ENCODE results near the gene CCDC88A. TPM values are rescaled to one million over a fixed set of nuclear protein-coding genes. Genes with fewer than 3 reads are reported as not detected.

CCDC88A gene
- total RNA-seq, 1 experiment from 2014 or later: 11.8 TPM

DNA sequence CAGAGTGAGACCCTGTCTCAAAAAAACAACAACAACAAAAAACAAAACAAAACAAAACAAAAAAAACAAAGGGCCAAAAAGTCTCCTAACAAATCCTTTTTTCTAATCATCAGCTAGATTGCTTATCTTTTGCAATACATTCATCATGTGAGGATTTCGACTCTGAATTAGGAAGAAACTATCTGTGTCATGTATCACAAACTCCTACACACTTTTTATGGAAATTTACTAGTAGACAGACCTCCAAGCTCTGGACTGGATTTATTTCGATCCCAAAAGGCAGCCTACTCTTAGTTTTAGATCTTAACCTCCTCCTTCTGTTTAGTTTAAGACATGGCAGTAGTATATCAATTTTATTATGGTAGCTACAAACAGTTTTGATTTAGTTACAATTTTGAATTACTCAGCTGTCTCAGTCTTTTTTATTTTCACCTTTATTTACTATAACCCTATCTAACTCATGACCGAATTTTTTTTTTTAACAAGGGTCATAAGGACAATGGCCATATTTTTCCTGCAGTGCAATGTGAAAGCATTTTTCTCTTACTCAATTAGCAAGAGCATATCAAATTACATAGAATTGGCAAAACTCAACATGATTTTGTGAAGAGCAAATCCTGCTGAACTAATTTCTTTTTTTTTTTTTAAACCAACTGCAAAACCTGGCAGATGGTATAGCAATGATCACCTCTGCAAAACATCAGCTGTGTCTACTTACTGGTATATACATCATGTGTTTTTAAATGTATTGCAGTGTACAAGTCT, 10.7 kb upstream of the CCDC88A start:
- no peak for DNase-seq
- Histone ChIP-seq H3K4me3 (no peak overlapping the region), H3K27me3 (no peaks in the 10 kb centered on the region), H3K36me3 (no peaks in the 10 kb centered on the region), H3K9me3 (no peaks in the 10 kb centered on the region)

DNA sequence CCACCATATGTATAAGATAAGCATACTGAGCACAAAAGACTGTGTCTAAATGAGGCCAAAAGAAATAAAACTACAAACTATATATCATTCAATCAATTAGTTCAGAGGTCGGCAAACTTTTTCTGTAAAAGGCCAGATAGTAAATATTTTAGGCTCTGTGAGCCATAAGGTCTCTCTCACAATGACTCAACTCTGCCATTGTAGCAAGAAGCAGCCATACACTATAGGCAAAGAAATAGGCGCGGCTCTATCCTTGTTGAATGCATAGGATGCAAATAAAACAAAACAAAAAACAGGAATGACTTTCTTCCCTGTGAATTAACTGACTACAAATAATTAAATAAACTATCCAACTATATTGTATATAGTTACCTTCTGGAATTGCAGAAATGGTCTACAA, 8.6 kb upstream of the CCDC88A start:
- H3K9me3 ChIP-seq: no peaks in the 10 kb centered on the region
- no peak for DNase-seq
- no peaks in the 10 kb centered on the region for H3K27me3 ChIP-seq

DNA sequence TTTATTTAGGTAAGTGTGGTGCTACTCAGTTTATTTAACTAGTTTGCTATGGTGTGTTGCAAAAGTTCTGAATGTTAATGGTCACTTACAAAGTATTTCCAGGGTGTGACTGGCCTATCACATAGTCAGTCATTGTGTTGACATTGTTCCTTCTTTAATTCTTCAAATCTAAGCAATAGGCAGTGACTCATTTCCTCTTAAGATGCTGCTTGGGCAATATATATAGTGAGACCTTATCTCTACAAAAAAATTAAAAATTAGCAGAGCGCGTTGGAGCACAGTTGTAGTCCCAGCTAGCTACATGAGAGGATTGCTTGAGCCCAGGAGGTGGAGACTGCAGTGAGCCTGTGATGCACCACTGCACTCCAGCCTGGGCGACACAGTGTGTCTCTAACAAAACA, 5.8 kb upstream of the CCDC88A start:
- Histone ChIP-seq H3K9me3 (no peaks in the 10 kb centered on the region), H3K36me3 (no peaks in the 10 kb centered on the region), H3K27me3 (no peaks in the 10 kb centered on the region), H3K4me3 (no peak overlapping the region)
- peak; percentile 14 for DNase-seq

More for the DNA sequence above, 8.6 kb upstream of the CCDC88A start:
- H3K36me3 ChIP-seq: no peaks in the 10 kb centered on the region
- H3K4me3 ChIP-seq: no peak overlapping the region

DNA sequence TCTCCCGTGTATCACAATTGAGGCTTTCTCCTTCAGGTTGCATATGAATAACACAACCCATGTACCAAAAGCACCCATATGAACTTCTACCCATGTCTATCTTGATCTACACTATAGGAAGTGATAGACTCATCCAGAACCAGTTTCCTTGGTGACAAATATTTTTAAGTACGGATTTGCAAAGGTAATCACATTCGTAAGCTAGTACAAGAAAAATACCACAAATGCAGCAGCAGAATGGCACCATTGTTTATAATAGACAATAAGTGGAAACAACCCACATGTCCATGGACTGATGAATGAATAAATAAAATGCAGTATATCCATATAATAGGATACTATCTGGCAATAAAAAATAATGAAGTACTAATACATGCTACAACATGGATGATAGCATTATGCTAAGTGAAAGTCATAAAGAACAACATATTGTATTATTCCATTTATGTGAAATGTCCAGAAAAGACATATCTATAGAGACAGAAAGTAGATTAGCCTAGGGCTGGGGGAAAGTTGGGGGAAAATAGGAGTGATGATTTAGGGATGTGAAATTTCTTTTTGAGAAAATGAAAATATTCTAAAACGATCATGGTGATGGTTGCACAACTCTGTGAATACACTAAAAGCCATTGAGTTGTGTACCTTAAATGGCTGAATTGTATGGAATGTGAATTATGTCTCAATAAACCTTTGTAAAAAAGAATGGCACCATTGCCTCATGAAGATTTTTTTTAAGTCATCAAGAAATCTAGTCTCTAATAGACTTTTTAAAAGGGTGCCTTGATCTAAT, 3.4 kb upstream of the CCDC88A start:
- Histone ChIP-seq H3K27me3 (no peaks in the 10 kb centered on the region), H3K4me3 (no peak overlapping the region), H3K9me3 (no peaks in the 10 kb centered on the region), H3K36me3 (no peaks in the 10 kb centered on the region)
- no peak for DNase-seq

DNA sequence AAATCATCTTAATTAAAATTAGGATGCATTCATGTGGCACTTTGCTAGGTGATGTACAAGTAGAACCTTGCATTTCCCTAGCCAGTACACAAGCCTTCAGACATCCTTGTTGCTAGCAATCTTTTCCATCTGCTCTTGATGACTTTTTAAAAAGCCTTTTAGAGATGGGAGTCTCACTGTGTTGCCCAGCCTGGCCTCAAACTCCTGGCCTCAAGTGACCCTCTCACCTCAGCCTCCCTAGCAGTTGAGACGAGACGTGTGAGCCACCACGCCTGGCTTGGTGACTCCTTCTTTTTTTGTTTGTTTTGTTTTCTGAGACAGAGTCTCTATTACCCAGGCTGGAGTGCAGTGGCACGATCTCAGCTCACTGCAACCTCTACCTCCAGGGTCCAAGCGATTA, 1.7 kb upstream of the CCDC88A start:
- H3K27me3 ChIP-seq: no peaks in the 10 kb centered on the region
- no peaks in the 10 kb centered on the region for H3K9me3 ChIP-seq
- no peaks in the 10 kb centered on the region for H3K36me3 ChIP-seq
- no peak for DNase-seq
- H3K4me3 ChIP-seq: no peak overlapping the region

DNA sequence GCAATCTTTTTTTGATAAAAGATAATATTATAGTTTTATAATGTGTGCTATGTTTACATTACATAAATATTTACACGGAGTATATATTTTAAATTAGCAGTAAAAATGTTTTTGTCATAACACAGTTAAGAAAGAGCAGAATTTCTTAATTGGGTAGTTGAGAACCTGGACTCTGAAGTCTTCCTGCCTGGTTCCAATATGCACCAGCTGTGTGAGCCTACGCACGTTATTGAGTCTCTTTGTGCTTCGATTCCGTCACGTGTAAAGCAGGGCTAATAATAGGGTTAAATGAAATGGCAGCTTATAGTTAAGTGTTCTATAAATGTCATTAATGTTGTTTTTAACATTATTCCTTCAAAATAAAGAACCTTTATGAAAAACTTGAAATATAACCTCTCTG, 1.2 kb upstream of the CCDC88A start:
- Histone ChIP-seq H3K36me3 (no peaks in the 10 kb centered on the region), H3K27me3 (no peaks in the 10 kb centered on the region), H3K9me3 (no peaks in the 10 kb centered on the region), H3K4me3 (peak overlapping the region; percentile 91)
- DNase-seq: no peak

DNA sequence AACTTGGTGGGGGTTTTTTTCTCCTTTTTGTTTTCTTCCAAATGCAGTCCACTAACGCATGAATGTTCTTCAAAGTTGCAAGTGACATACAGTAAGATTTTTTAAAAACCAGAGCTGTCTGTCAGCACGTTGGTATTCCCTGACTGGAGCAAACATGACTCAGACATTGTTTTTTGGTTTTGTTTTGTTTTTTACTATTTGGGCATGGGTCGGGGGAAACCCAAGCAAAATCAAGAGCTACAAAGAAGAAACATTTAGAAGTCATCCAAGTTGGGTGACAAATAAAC, 726 bp upstream of the CCDC88A start:
- no peaks in the 10 kb centered on the region for H3K27me3 ChIP-seq
- no peaks in the 10 kb centered on the region for H3K9me3 ChIP-seq
- DNase-seq: no peak

DNA sequence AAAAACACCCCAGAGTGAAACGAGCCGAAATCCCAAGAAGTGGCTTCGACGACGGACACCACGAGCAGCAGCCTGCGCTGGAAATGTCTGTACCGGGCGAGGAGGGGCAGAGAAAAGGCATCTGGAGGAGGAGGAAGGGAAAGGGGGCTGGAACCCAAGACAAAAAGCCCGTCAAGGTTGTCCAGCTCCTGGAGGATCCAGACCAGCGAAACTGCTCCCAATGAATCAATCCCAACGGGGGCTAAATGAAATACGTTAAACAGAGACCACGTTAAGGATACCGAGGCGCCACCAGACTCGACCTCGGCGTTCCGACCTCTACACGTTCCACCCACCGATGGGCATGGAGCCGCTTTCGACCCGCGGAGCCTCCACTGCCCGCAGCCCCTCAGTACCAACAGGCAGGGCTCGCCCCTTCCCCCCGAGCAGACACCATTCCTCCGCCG, 400 bp downstream of the CCDC88A start:
- peak; percentile 45 for DNase-seq
- Histone ChIP-seq H3K36me3 (no peaks in the 10 kb centered on the region; the same call in none of the 2 replicates), H3K9me3 (no peaks in the 10 kb centered on the region), H3K4me3 (peak overlapping the region; percentile 91), H3K27me3 (no peaks in the 10 kb centered on the region)

More for the DNA sequence above, 726 bp upstream of the CCDC88A start:
- Histone ChIP-seq H3K36me3 (no peaks in the 10 kb centered on the region), H3K4me3 (peak overlapping the region; percentile 91)

DNA sequence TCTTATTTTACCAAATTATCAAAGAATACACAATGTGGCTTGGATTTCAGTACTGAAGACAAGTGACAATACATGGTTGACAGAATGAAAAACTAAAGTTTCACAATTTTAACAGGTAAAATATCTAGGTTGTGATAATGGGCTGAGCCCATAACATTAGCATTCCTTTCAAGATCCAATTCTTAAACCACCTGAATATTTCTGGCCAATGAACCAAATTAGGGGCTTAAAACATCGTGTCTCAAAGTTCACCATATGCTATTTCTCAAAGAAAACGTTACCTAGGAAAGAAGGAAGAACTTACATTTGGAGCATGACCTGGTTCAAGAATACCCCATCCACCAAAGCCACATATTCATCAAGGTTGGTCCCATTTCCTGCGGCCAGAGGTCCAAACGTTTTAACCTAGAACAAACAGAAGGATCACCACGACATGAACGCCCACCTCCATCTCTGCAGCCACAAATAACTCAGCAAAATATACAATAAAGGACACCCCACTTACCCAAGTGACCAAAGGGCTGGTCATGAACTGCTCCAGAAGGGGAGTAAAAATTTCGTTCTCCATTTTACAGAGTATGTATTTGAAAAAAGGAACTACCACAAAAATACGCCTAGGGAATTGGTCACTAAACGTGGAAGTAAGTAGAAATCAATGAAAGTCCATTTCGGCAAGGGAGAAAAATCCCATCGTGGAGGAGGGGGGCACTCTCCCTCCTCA, 984 bp downstream of the CCDC88A start:
- no peak for DNase-seq

DNA sequence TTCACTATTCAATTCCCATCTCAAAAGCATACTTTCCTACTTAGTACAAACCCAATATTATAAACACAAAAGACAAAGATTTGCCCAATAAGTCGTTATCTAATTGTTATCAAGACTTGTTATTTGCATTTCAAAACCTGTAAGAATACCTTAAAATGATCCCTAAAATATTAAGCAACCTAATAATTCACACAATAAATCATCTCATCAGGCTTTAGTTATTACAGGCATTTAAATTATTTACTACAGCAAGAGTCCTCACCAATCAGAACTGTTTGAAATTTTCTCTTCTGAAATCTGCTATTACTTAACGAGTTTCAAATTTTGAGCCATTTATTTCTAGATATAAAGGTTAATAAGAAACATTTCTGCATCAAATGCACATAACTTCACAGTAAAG, 1.6 kb downstream of the CCDC88A start:
- H3K4me3 ChIP-seq: peak overlapping the region; percentile 91
- no peak for DNase-seq
- H3K36me3 ChIP-seq: no peaks in the 10 kb centered on the region; the same call in none of the 2 replicates
- no peaks in the 10 kb centered on the region for H3K27me3 ChIP-seq
- H3K9me3 ChIP-seq: no peaks in the 10 kb centered on the region

More for the DNA sequence above, 984 bp downstream of the CCDC88A start:
- Histone ChIP-seq H3K27me3 (no peaks in the 10 kb centered on the region), H3K36me3 (no peaks in the 10 kb centered on the region; the same call in none of the 2 replicates), H3K4me3 (peak overlapping the region; percentile 91), H3K9me3 (no peaks in the 10 kb centered on the region)

DNA sequence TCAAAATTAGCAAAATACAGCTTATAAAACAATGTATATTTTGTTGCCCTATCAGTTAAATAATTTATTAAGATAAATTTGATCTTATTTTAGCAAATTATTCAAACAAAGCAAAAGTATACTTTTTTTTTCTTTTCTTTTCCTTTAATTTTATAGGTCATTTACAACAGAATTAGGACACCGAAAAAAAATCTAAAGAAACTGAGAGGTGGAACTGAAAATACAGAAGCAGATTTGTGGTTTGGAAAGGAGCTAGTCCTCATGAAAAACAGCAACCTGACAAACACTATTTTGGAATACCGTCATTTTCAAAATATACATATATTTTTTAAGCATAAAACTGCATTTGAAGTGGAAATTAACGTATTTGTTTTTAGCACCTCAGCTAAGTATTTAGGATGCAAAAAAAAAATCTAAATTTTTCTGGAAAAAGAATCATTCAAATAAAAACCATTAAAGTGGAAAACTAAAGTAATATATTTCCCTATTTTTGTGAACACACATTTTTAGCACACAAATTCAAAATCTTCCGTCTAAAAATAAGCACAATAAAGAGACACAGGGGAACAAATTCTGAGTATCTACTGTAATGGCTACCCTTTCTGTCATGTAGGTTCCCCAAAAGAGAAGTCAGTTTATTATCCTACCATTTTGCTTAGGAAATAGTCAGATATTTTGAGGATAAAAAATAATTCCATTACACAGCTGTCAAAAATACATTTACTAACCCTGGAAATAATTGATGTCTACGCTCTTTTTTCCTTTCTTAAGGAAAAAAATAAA, 2.7 kb downstream of the CCDC88A start:
- no peaks in the 10 kb centered on the region for H3K27me3 ChIP-seq
- H3K9me3 ChIP-seq: no peaks in the 10 kb centered on the region
- H3K36me3 ChIP-seq: peaks cover 4% of the 10 kb centered on the region
- DNase-seq: no peak
- H3K4me3 ChIP-seq: peak overlapping the region; percentile 91

DNA sequence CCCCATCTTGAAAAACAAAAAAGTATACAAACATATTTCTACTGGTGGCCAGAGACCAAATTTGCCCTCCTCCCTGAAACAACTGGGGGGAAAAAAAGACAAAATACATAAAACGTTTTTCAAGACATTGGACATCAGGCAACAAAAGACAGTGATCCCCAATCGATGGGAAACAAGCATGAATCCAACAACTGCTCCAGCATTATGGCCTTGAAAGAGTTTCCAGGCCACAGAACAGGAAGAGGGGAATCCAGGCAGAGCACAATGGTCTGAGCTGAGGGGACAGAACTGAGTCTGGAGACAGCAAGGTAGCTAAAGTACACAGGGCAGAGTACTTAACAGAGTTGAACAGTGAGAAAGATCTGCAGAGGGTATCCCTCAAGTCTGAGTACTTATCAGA, 4.4 kb downstream of the CCDC88A start:
- Histone ChIP-seq H3K27me3 (no peaks in the 10 kb centered on the region), H3K9me3 (no peaks in the 10 kb centered on the region), H3K36me3 (peaks cover 7% of the 10 kb centered on the region), H3K4me3 (no peak overlapping the region)
- no peak for DNase-seq

DNA sequence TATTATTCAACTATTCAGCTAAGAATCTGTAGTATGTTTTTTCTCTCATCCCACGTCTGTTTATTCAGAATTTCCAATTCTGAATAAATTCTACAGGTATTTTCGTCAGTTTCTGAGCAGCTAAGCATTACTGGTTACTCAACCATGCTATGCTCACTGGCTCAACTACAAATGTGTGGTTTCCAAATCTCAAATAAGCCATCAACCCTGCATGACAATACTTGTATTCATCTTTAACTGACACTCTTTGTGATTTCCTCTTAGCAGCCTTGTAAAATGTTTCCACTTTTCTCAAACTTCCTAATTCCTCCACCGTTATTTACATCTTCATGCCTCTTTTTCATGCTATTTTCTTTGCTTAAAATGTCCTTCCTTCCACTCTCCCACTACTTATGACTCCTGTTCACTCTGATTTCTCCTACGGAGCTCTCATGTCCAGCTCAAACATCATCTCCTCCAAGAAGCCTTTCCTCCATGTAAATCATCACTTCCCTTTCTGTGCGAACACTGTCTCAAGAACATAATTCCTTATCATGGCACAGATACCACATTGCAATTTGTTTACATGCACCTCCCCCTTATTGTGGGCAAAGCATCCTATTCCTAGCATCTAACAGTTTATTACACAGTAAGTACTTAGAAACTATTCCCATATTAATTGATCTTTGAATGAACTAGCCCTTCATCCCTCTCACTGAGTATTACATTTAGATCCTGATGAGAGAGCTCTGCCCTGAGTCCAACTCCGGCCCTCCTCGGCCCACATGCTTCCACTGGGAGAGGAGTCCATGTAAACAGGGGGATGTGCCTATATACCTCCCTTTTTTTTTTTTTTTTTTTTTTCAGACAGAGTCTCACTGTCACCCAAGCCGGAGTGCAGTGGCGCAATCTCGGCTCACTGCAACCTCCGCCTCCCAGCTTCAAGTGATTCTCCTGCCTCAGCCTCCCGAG, 10.5 kb downstream of the CCDC88A start:
- no peak for DNase-seq
- Histone ChIP-seq H3K4me3 (peak overlapping the region; percentile 22), H3K27me3 (no peaks in the 10 kb centered on the region), H3K36me3 (peaks cover 12% of the 10 kb centered on the region), H3K9me3 (no peaks in the 10 kb centered on the region)

DNA sequence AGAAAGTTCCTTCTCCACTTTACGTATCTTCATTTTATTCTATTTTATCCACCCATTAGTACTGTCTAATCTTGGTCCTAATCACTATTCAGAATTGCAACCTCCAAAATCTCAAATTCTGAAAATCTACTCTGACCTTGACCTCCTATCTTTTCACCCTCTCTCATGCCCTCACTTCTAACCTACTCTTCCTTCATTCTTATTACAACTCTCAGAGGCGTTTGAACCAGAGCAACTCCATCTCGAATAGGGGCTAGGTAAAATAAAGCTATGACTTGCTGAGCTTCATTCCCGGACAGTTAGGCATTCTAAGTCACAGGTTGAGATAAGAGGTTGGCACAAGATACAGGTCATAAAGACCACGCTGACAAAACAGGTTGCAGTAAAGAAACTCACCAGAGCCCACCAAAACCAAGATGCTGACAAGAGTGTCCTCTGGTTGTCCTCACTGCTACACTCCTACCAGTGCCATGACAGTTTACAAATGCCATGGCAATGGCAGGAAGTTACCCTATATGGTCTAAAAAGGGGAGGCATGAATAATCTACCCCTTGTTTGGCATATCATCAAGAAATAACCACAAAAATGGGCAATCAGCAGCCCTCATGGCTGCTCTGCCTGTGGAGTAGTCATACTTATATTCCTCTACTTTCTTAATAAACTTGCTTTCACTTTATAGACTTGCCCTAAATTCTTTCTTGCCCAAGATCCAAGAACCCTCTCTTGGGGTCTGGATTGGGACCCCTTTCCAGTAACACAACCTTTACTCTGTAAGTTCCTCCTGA, 11.4 kb downstream of the CCDC88A start:
- Histone ChIP-seq H3K9me3 (no peaks in the 10 kb centered on the region), H3K36me3 (peaks cover 14% of the 10 kb centered on the region), H3K27me3 (no peaks in the 10 kb centered on the region), H3K4me3 (peak overlapping the region; percentile 22)
- peak; percentile 26 for DNase-seq

DNA sequence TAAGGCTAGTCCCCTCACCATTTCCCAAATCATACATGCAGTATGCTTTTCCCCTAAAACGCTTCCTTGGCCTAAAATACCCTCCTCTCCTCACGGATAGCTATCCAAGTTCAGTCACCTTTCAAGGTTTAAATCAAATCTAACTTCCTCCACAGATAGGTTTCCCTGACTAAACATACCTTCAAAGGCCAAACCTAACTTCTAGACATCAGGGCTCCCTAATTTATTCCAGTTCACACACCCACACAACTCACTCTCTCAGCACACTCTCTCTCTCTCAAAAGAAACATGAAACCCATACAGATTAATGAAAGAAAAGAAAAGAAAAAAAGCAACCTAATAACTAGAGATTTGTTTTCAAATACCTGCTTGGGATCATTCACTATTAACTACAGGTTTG, 14.5 kb downstream of the CCDC88A start:
- Histone ChIP-seq H3K4me3 (no peak overlapping the region), H3K9me3 (no peaks in the 10 kb centered on the region), H3K36me3 (peaks cover 13% of the 10 kb centered on the region), H3K27me3 (no peaks in the 10 kb centered on the region)
- no peak for DNase-seq

All from MG63 (cell line).